LHCN-M2 (cell line): ENCODE results near the gene SIX2. TPM values are rescaled to one million over a fixed set of nuclear protein-coding genes. Genes with fewer than 3 reads are reported as not detected.
A peak's percentile ranks its signal among the peaks of the same experiment; 100 is the strongest.

Experiments used
- DNase-seq: peaks from one replicate; pipeline ENCODE4 v3.0.0-alpha.2; 2012; ENCODE audit warnings: low read depth
- total RNA-seq: library from RNA; depleted of rRNA; stranded (reverse); fragments of >200 nt; gene quantifications from 2 replicates; pipeline ENCODE4 v1.2.3, GENCODE V29; 2014

Gene SIX2
- total RNA-seq, 1 experiment from 2014 or later, result 55.6 TPM

GRCh38 chr2:45002686-45003085, 6.6 kb downstream of the SIX2 start:
- no peak for DNase-seq

DNA sequence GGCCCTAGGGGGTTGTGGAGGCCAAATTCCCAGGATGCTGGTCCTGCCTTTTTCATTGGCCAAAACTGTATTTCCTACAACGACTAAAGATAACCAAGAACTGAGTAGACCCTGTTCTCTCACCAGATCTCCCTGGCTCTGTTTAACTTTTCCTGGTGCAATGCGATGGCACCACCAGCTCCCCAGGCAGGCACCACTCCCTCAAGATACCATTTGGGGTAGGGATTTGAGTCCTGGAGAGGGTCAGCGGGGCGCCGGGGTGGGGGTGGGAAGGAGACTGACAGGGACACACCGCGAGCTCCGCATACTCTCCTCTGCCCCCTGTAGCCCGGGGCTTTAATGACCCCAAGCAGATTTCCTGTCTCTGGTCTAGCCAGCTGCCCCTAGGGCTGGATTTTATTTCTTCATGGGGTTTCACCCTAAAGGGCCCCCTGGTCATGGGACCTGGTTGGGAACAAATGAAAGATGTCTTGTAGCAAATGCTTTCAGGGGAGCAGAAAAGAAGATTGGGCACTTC, 7.3 kb downstream of the SIX2 start:
- no peak for DNase-seq

DNA sequence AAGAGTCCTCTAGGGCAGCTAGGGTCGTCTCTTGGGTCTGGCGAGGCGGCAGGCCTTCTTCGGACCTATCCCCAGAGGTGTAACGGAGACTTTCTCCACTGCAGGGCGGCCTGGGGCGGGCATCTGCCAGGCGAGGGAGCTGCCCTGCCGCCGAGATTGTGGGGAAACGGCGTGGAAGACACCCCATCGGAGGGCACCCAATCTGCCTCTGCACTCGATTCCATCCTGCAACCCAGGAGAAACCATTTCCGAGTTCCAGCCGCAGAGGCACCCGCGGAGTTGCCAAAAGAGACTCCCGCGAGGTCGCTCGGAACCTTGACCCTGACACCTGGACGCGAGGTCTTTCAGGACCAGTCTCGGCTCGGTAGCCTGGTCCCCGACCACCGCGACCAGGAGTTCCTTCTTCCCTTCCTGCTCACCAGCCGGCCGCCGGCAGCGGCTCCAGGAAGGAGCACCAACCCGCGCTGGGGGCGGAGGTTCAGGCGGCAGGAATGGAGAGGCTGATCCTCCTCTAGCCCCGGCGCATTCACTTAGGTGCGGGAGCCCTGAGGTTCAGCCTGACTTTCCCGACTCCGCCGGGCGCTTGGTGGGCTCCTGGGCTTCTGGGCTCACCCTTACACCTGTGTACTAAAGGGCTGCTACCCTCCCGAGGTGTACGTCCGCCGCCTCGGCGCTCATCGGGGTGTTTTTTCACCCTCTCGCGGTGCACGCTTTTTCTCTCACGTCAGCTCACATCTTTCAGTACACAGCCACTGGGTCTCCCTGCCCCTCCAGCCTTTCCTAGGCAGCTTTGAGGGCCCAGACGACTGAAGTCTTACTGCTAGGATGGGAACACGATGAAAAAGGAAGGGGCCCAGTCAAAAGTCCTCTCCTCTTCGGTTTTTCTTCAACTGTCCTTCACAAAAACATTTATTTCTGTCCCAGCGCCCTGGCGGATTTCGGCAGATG, 8.1 kb downstream of the SIX2 start:
- DNase-seq, result no peak

- DNase-seq, result no peak
Observed at GRCh38 chr2:45000341-45000901, 8.8 kb downstream of the SIX2 start.

DNA sequence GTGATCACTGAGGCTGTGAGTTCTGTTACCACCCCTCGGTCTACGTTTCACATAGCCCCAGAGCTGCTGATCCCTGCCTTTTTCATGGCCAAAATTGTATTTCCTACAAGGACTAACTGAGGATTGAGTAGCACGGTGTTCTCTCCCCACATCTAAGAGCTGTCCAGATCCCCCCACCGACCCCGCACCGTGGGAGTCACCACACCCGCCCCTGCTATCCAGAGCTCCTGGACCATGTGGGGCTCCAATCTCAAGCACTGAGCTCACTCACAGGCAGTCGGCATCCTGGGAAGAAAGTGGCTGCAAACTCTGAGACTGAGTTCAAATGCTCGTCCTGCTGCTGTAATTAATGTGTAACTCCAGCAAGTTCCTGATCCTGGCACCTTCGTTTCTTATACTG, 9.7 kb downstream of the SIX2 start:
- DNase-seq, result no peak

- DNase-seq, result peak; percentile 44
Observed at GRCh38 chr2:44997963-44998362, 11.3 kb downstream of the SIX2 start.

- no peak for DNase-seq
Observed at GRCh38 chr2:44996356-44996755, 12.9 kb downstream of the SIX2 start.

GRCh38 chr2:44994377-44994776, 14.9 kb downstream of the SIX2 start:
- no peak for DNase-seq

- DNase-seq, result no peak
Observed at GRCh38 chr2:44989176-44989575, 20.1 kb downstream of the SIX2 start.

DNA sequence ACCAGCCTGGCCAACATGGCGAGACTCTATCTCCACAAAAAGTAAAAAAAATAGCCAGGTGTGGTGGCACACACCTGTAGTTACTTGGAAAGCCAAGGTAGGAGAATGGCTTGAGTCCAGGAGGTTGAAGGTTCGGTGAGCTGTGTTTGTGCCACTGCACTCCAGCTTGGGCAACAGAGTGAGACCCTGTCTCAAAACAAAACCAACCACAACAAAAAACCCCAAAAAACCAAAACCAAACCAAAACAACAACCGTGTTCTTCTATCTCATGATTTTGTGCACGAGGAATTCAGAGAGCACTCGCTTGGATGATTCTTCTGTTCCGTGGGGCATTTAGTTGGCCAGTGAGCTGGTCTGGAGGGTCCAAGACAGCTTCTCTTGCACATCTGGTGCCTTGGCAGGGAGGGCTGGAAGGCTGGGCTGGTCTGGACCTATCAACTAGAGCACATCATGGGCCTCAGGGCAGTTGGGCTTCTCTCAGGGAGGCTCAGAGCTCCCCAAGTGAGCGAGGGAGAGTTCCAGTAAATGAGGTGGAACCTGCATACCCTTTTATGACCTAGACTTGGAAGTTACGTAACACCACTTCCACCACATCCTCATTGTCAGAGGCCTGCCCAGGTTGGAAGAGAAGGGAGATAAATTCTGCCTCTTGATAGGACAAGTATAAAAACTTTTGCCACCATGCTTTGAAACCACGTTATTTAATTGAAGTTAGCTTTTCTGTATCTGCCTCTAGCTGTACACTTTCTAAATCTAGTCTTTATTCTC, 25.2 kb downstream of the SIX2 start:
- no peak for DNase-seq

DNA sequence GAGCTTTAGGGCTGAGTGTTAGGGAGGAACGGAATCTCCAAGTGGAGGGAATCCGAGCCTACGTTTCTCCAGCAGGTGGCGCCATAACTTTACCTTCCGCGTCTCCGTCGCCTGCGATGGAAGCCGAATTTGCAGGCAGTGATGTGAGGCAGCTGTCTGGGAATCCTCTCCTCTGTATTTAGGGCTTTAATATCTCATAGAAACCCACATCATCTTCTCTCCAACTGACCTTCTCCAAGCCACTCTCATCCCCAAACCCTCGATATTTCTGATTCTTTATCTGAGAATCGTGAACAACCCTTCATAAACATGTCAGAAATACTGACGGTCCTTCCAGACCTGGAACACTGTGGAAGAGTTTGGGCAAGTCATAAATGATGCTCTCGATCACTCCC, 27.5 kb downstream of the SIX2 start:
- peak; percentile 75 for DNase-seq

DNA sequence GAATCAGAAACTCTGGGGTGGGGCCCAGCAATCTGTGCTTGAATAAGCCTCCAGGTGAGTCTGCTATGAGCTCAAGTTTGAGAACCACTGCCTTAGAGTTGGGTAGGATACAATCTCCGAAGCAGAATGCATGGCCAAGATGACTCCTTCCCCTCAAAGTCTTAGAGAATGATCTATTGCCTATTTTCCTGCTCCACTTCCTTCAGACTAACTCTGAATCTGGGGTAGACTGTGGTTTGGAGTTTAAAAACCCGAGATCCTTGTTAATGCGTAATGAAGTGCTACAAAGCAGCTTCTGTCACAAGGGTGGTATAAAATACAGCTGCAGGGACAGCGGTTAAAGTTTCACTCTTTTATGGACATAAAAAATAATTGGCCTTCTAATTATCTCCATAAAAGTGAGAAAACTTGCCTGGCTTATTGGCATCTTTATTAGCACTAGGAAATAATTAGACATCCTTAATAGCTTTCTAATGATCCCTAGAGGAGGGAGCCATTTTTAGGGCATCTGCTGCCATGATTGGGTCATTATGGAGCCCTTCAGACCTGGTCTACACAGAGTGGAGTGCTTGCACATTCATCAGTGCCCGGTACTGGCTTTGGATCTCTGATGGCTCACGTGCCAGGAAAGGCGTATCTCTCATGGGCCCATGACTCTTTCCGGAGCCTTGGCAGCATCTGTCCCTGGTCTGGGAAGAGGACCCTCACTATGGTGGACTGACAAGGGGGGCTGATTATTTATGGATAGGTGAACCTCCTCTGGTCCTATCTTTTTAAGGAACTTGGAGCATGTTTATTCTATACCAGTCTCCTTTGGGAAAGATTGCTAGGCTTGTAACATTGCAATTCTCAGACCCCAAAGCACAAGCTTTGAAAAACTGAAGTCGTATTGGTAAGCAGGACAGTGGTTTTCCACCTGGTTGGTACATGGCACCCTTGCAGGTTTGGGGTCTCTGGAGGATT, 28.2 kb downstream of the SIX2 start:
- DNase-seq, result no peak

- DNase-seq, result no peak
Observed at GRCh38 chr2:44979581-44979980, 29.7 kb downstream of the SIX2 start.

- no peak for DNase-seq
Observed at GRCh38 chr2:44975571-44976450, 33.4 kb downstream of the SIX2 start.

DNA sequence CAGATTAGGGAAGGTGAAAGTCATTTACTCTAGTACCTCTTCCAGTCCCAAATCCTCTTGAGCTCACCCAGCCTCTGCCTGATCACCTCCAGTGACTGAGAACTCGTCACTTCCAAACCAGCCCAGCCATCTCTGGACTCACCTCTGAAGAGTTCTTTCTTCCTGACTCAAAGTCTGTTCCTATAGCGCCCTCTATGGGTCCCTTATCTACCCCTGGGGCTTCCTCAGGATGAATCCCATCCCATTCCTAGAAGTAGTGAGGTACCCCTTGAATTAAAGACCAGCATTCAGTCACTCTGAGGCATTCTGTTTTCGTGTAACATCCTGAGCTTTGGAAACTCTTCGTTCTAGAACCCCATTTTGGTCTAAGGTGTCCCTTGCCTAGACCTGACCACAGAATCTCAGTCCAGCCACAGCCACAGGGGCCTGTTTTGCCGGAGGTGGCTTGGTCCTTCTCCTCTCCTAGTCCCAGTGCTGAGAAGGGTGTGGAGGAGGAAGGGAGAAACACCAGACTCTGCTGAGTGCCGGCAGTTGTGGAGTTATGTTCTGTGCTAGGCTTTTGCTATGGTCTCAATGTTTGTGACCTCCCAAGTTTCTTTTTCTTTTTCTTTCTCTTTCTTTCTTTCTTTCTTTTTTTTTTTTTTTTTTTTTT, 35.1 kb downstream of the SIX2 start:
- peak; percentile 75 for DNase-seq

DNA sequence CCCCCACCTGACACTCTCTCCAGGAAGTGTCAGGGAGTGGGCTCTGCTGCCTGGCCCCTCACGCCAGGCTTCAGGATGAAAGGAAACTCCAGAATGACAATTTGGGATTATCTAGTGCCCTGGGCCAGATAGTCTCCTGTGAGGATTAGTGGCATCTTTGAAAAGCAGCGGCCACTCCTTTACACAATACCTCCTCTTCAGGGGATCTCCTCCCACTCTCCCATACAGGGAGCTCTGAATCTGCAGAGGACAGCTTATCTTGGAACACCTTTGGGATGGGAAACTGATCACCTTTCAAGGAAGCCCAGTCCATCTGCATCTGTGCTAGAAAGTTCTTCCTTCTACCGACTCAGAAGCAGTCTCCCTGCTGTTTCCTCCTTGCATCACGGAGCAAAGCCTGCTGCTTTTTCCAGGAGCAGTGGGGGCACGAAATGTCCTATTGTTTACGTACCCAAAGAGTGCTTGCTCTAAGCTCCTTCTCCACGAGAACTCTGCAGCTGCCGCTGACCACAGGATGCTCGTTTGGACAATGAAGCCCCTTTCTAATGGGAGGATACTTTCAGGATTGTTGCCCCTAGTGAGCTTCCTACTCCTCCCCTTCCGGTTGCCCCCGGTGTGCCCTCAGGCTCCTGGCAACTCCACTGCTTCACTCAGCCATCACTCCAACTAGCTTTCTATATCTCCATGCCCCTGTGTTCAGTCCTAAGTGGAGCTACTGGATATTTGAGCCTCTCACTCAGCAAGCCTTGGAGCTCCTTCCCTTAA, 36.3 kb downstream of the SIX2 start:
- DNase-seq, result no peak

DNA sequence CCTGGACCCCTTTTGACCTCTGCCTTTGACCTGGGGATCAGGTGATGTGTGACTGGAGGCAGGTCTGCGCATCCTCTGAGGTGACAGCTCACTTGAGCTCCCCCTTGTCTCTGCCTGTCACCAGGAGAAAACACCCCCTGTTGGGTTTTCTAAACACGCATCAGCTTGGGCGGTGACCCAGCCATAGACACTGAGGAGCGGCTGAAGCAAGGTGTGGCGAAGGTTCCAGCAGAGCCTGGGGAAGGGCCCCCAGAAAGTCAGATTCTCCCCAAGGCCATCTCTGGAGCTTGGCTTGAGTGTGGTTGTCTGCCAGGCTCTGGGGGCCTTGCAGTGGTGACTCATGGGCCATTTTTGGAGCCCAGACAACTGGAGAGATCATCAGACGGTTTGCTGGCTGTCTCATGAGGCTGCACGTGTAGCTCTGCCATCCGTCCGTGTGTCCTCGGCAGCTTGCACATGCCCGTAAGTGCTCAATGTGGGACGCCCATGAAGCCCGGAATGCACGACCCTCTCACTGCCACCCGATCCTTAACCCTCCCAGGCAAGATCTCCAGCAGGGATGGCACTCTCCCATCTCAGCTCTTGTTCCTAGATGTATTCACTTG, 38.3 kb downstream of the SIX2 start:
- peak; percentile 66 for DNase-seq

GRCh38 chr2:44969936-44970335, 39.3 kb downstream of the SIX2 start:
- no peak for DNase-seq
